Motor neuron (in vitro differentiated cells): ENCODE data around the gene KREMEN2. TPM values are rescaled to one million over a fixed set of nuclear protein-coding genes. Genes with fewer than 3 reads are reported as not detected.

Experiments
- ATAC-seq, 8 experiments: fragments of 200-7000 bp; cut with Tn5 transposase; replicated peaks in 6 of 8; 2 replicates each; pipeline ENCODE4 v1.8.0; 2021; ENCODE audit warnings: mild to moderate bottlenecking in 8 of 8, moderate library complexity in 8 of 8
- H3K27ac ChIP-seq, 2 donors: fragments of 250-450 bp; sonication (Bioruptor Pico); 2 replicates each; pipeline ENCODE4 v1.9.0; 2021; ENCODE audit warnings: antibody characterized with exemption in 2 of 2, mild to moderate bottlenecking in 2 of 2, moderate library complexity in 1 of 2
- H3K4me1 ChIP-seq, 2 donors: fragments of 250-450 bp; sonication (Bioruptor Pico); replicated peaks in 1 of 2; 2 replicates each; pipeline ENCODE4 v1.6.1; 2021; ENCODE audit warnings: antibody characterized with exemption in 2 of 2, mild to moderate bottlenecking in 2 of 2, moderate library complexity in 1 of 2
- H3K4me3 ChIP-seq, 5 donors: fragments of 250-450 bp; sonication (Bioruptor Pico); 2 replicates each; pipeline ENCODE4 v1.9.0; 2021; ENCODE audit warnings: antibody characterized with exemption in 5 of 5, mild to moderate bottlenecking in 5 of 5, moderate library complexity in 4 of 5
- WGBS, 10 experiments: fragments of 450-650 bp; shearing (Covaris generic); methylation state at CpG; one replicate each; pipeline ENCODE4 v1.0.0; 2022; 5-methylcytosine and 5-hydroxymethylcytosine counted together
- in situ Hi-C, 9 experiments: fragments of 400-800 bp; cut with MboI; loops; one replicate each; pipeline ENCODE4 v1.15.0; 2021; ENCODE audit warnings: low sequenced_read_pairs in 9 of 9, low pct_unique_long_range_greater_than_20kb in 2 of 9; ENCODE audit not compliant: unreplicated experiment in 9 of 9
- total RNA-seq, 8 experiments: library from RNA; unstranded; fragments of 300-600 nt; gene quantifications; 2 replicates each; pipeline versions ENCODE4 v1.2.3 to v1.2.4, GENCODE V29; 2022

KREMEN2 gene
- total RNA-seq, 8 experiments from 2014 or later: 0.36 to 5.3 (median 1.6) TPM

GRCh38 chr16:2970563-2970962 lies 6.5 kb downstream of the KREMEN2 start:
- Histone ChIP-seq H3K4me1 (peaks cover 8 to 13% of the 10 kb centered on the region in 2 donors), H3K27ac (no peak overlapping the region), H3K4me3 (peak overlapping the region; percentile 50 to 97 (median 84))
- WGBS, 10 experiments: 78 to 88% (median 79%) methylated on average over 2 to 4 of the region's 6 CpGs; no CpG with 5 or more reads in 7 of the 10 experiments
- no peak for ATAC-seq
- in situ Hi-C loops: no loop called here

- no peak for ATAC-seq
- peaks cover 8 to 13% of the 10 kb centered on the region in 2 donors for H3K4me1 ChIP-seq
- 91 to 100% (median 96%) methylated on average over 3 to 18 of the region's 35 CpGs; no CpG with 5 or more reads in 6 of the 10 experiments for WGBS, 10 experiments
- in situ Hi-C loops: no loop called here
- no peak overlapping the region for H3K4me3 ChIP-seq
- no peak overlapping the region for H3K27ac ChIP-seq
These were observed 7.3 kb downstream of the KREMEN2 start for GRCh38 chr16:2971134-2971984.

- Histone ChIP-seq H3K4me3 (no peak overlapping the region), H3K27ac (no peak overlapping the region), H3K4me1 (peaks cover 8 to 13% of the 10 kb centered on the region in 2 donors)
- ATAC-seq: no peak
- in situ Hi-C loops: no loop called here
- WGBS, 10 experiments: 57 to 100% (median 81%) methylated on average over 1 to 5 of the region's 15 CpGs; no CpG with 5 or more reads in 4 of the 10 experiments
These were observed 8.1 kb downstream of the KREMEN2 start for GRCh38 chr16:2971985-2972784.

GRCh38 chr16:2973093-2973492 lies 9.0 kb downstream of the KREMEN2 start:
- no peak overlapping the region for H3K27ac ChIP-seq
- in situ Hi-C loops: no loop called here
- H3K4me1 ChIP-seq: peaks cover 8 to 13% of the 10 kb centered on the region in 2 donors
- no peak overlapping the region for H3K4me3 ChIP-seq
- ATAC-seq: no peak
- 100% methylated on average over 2 of the region's 5 CpGs; no CpG with 5 or more reads in 9 of the 10 experiments for WGBS, 10 experiments

GRCh38 chr16:2973605-2974318 lies 9.7 kb downstream of the KREMEN2 start:
- 87 to 93% (median 87%) methylated on average over 3 to 4 of the region's 17 CpGs; no CpG with 5 or more reads in 7 of the 10 experiments for WGBS, 10 experiments
- ATAC-seq: no peak
- in situ Hi-C loops: no loop called here
- Histone ChIP-seq H3K4me3 (no peak overlapping the region), H3K4me1 (peaks cover 8% of the 10 kb centered on the region in 2 donors), H3K27ac (no peak overlapping the region)

GRCh38 chr16:2974319-2975056 lies 10.4 kb downstream of the KREMEN2 start:
- no peak for ATAC-seq
- H3K4me1 ChIP-seq: peaks cover 8% of the 10 kb centered on the region in 2 donors
- H3K4me3 ChIP-seq: no peak overlapping the region
- in situ Hi-C loops: no loop called here
- H3K27ac ChIP-seq: no peak overlapping the region
- WGBS, 10 experiments: 86 to 100% methylated on average over 1 of the region's 15 CpGs; no CpG with 5 or more reads in 8 of the 10 experiments

GRCh38 chr16:2975161-2975795 lies 11.2 kb downstream of the KREMEN2 start:
- ATAC-seq: no peak
- no peak overlapping the region for H3K27ac ChIP-seq
- in situ Hi-C loops: no loop called here
- H3K4me3 ChIP-seq: no peak overlapping the region
- peaks cover 6 to 9% of the 10 kb centered on the region in 2 donors for H3K4me1 ChIP-seq
- WGBS, 10 experiments: 96 to 100% (median 99%) methylated on average over 1 to 9 of the region's 28 CpGs; no CpG with 5 or more reads in 6 of the 10 experiments

- 90 to 100% methylated on average over 2 to 5 of the region's 7 CpGs; no CpG with 5 or more reads in 8 of the 10 experiments for WGBS, 10 experiments
- no peak for ATAC-seq
- Histone ChIP-seq H3K4me1 (peaks cover 5 to 7% of the 10 kb centered on the region in 2 donors), H3K27ac (no peak overlapping the region), H3K4me3 (no peak overlapping the region)
- in situ Hi-C loops: no loop called here
These were observed 12.1 kb downstream of the KREMEN2 start for GRCh38 chr16:2976201-2976600.

- H3K4me1 ChIP-seq: peaks cover 7 to 12% of the 10 kb centered on the region in 2 donors
These were observed 12.6 kb downstream of the KREMEN2 start for GRCh38 chr16:2976673-2977072.

GRCh38 chr16:2977440-2977839 lies 13.4 kb downstream of the KREMEN2 start:
- no peak overlapping the region for H3K27ac ChIP-seq
- in situ Hi-C loops: no loop called here
- ATAC-seq: no peak
- H3K4me1 ChIP-seq: peaks cover 7 to 15% of the 10 kb centered on the region in 2 donors
- H3K4me3 ChIP-seq: no peak overlapping the region
- WGBS, 10 experiments: 57 to 100% (median 88%) methylated on average over 1 to 3 of the region's 6 CpGs; no CpG with 5 or more reads in 3 of the 10 experiments

More at GRCh38 chr16:2976673-2977072, 12.6 kb downstream of the KREMEN2 start:
- ATAC-seq: no peak
- Histone ChIP-seq H3K27ac (no peak overlapping the region), H3K4me3 (no peak overlapping the region)
- in situ Hi-C loops: no loop called here
- WGBS, 10 experiments: no CpG with 5 or more reads among the region's 15 CpGs

GRCh38 chr16:2979669-2980226 lies 15.7 kb downstream of the KREMEN2 start:
- H3K4me1 ChIP-seq: peaks cover 7 to 15% of the 10 kb centered on the region in 2 donors
- in situ Hi-C loops: no loop called here
- peak overlapping the region; percentile 48 to 77 (median 61) for H3K4me3 ChIP-seq
- 0 to 4% methylated on average over 1 to 7 of the region's 43 CpGs; no CpG with 5 or more reads in 8 of the 10 experiments for WGBS, 10 experiments
- peak in 3 of 8 experiments; percentile 9 to 29 (median 10) for ATAC-seq
- no peak overlapping the region for H3K27ac ChIP-seq
